HEK293 (cell line): ENCODE data around the gene UBQLN2.

Source experiments
- CTCF ChIA-PET: fragments of 350-600 bp; formaldehyde crosslinking; extraction: SDS; loops from one replicate; lab custom pipeline; 2021; ENCODE audit warnings: antibody characterized with exemption; lab: Yijun Ruan, JAX
- POLR2A ChIA-PET: fragments of 300-600 bp; formaldehyde crosslinking; extraction: SDS; loops from one replicate; lab custom pipeline; 2020; ENCODE audit warnings: antibody characterized with exemption, inconsistent platforms; lab: Yijun Ruan, JAX
- H3K27ac ChIP-seq: fragments of 200-500 bp; sonication (Bioruptor generic); 2 replicates; pipeline ENCODE4 v1.5.1; 2014; ENCODE audit warnings: low read depth, low read length, control low read depth, inconsistent platforms; ENCODE audit errors: extremely low read depth
- H3K36me3 ChIP-seq, 2 experiments: fragments of 200-500 bp in 1 of 2; sonication (Bioruptor generic) in 1 of 2; 1 replicate in 1 of 2; 2 replicates in 1 of 2; pipeline ENCODE4 v1.5.1; 2014 to 2017; ENCODE audit warnings: inconsistent platforms in 2 of 2, low read length in 2 of 2; ENCODE audit not compliant: control insufficient read depth in 2 of 2, insufficient read depth in 1 of 2
- H3K4me1 ChIP-seq: fragments of 200-500 bp; sonication (Bioruptor generic); 2 replicates; pipeline ENCODE4 v1.5.1; 2014; ENCODE audit warnings: mild to moderate bottlenecking, low read length, inconsistent platforms; ENCODE audit not compliant: control insufficient read depth, insufficient read depth
- H3K4me3 ChIP-seq: 2 replicates; pipeline ENCODE4 v1.5.1; 2011; ENCODE audit warnings: low read depth, mild to moderate bottlenecking, control low read depth, low read length, moderate library complexity
- H3K9me3 ChIP-seq: fragments of 200-500 bp; sonication (Bioruptor generic); 2 replicates; pipeline ENCODE4 v1.5.1; 2014; ENCODE audit warnings: low read depth, low read length, inconsistent platforms; ENCODE audit not compliant: control insufficient read depth, insufficient read depth
- MYNN ChIP-seq: fragments of 450-650 bp; formaldehyde crosslinking; IDR thresholded peaks from 2 replicates; pipeline ENCODE4 v1.5.1; 2016; ENCODE audit warnings: missing biosample characterization, missing genetic modification characterization, borderline replicate concordance
- OVOL3 ChIP-seq: fragments of 450-650 bp; formaldehyde crosslinking; IDR thresholded peaks from 2 replicates; pipeline ENCODE4 v1.5.1; 2016; ENCODE audit warnings: missing biosample characterization, missing genetic modification characterization
- RBAK ChIP-seq: fragments of 450-650 bp; formaldehyde crosslinking; IDR thresholded peaks from 2 replicates; pipeline ENCODE4 v1.5.1; 2016; ENCODE audit warnings: missing biosample characterization, missing genetic modification characterization
- ZBTB7A ChIP-seq: fragments of 450-650 bp; formaldehyde crosslinking; IDR thresholded peaks from 2 replicates; pipeline ENCODE4 v1.5.1; 2016; ENCODE audit warnings: low read depth, missing biosample characterization, missing genetic modification characterization
- ZEB2 ChIP-seq: fragments of 450-650 bp; formaldehyde crosslinking; IDR thresholded peaks from 2 replicates; pipeline ENCODE4 v1.5.1; 2016; ENCODE audit warnings: missing biosample characterization, missing genetic modification characterization
- ZNF133 ChIP-seq: fragments of 450-650 bp; formaldehyde crosslinking; IDR thresholded peaks from 2 replicates; pipeline ENCODE4 v1.5.1; 2016; ENCODE audit warnings: missing biosample characterization, missing genetic modification characterization
- ZNF138 ChIP-seq: fragments of 450-650 bp; formaldehyde crosslinking; IDR thresholded peaks from 2 replicates; pipeline ENCODE4 v1.5.1; 2016; ENCODE audit warnings: missing biosample characterization, missing genetic modification characterization, borderline replicate concordance
- ZNF169 ChIP-seq: fragments of 450-650 bp; formaldehyde crosslinking; IDR thresholded peaks from 2 replicates; pipeline ENCODE4 v1.5.1; 2016; ENCODE audit warnings: missing biosample characterization, missing genetic modification characterization
- ZNF202 ChIP-seq: fragments of 450-650 bp; formaldehyde crosslinking; IDR thresholded peaks from 2 replicates; pipeline ENCODE4 v1.5.1; 2016; ENCODE audit warnings: missing biosample characterization, missing genetic modification characterization, borderline replicate concordance
- ZNF221 ChIP-seq: fragments of 450-650 bp; formaldehyde crosslinking; IDR thresholded peaks from 2 replicates; pipeline ENCODE4 v1.5.1; 2017; ENCODE audit warnings: missing biosample characterization, missing genetic modification characterization, borderline replicate concordance
- ZNF302 ChIP-seq: fragments of 450-650 bp; formaldehyde crosslinking; IDR thresholded peaks from 2 replicates; pipeline ENCODE4 v1.5.1; 2016; ENCODE audit warnings: missing biosample characterization, missing genetic modification characterization, low read depth
- ZNF335 ChIP-seq: fragments of 450-650 bp; formaldehyde crosslinking; conservative IDR thresholded peaks from 2 replicates; pipeline ENCODE4 v1.5.1; 2016; ENCODE audit warnings: missing biosample characterization, missing genetic modification characterization
- ZNF350 ChIP-seq: fragments of 450-650 bp; formaldehyde crosslinking; IDR thresholded peaks from 2 replicates; pipeline ENCODE4 v1.5.0; 2017; ENCODE audit warnings: missing biosample characterization, mild to moderate bottlenecking, missing genetic modification characterization
- ZNF416 ChIP-seq: fragments of 450-650 bp; formaldehyde crosslinking; IDR thresholded peaks from 2 replicates; pipeline ENCODE4 v1.5.1; 2016; ENCODE audit warnings: missing biosample characterization, missing genetic modification characterization
- ZNF423 ChIP-seq: fragments of 450-650 bp; formaldehyde crosslinking; IDR thresholded peaks from 2 replicates; pipeline ENCODE4 v1.5.1; 2016; ENCODE audit warnings: missing biosample characterization, missing genetic modification characterization
- ZNF544 ChIP-seq: fragments of 450-650 bp; formaldehyde crosslinking; IDR thresholded peaks from 2 replicates; pipeline ENCODE4 v1.5.0; 2017; ENCODE audit warnings: missing biosample characterization, missing genetic modification characterization
- ZNF558 ChIP-seq: fragments of 450-650 bp; formaldehyde crosslinking; IDR thresholded peaks from 2 replicates; pipeline ENCODE4 v1.5.1; 2016; ENCODE audit warnings: missing biosample characterization, missing genetic modification characterization
- ZNF571 ChIP-seq: fragments of 450-650 bp; formaldehyde crosslinking; IDR thresholded peaks from 2 replicates; pipeline ENCODE4 v1.5.0; 2017; ENCODE audit warnings: missing biosample characterization, missing genetic modification characterization
- ZNF654 ChIP-seq: fragments of 450-650 bp; formaldehyde crosslinking; IDR thresholded peaks from 2 replicates; pipeline ENCODE4 v1.5.1; 2016; ENCODE audit warnings: low read depth, missing biosample characterization, missing genetic modification characterization
- ZNF768 ChIP-seq: fragments of 450-650 bp; formaldehyde crosslinking; IDR thresholded peaks from 2 replicates; pipeline ENCODE4 v1.5.1; 2018; ENCODE audit warnings: missing biosample characterization, mild to moderate bottlenecking, missing genetic modification characterization
- ZNF785 ChIP-seq: fragments of 450-650 bp; formaldehyde crosslinking; IDR thresholded peaks from 2 replicates; pipeline ENCODE4 v1.5.1; 2016; ENCODE audit warnings: missing biosample characterization, missing genetic modification characterization
- ZNF830 ChIP-seq: fragments of 450-650 bp; IDR thresholded peaks from 2 replicates; pipeline ENCODE4 v1.5.0; 2018; ENCODE audit warnings: missing biosample characterization, missing genetic modification characterization, low read depth, mild to moderate bottlenecking, moderate library complexity
- ZSCAN16 ChIP-seq: fragments of 450-650 bp; formaldehyde crosslinking; IDR thresholded peaks from 2 replicates; pipeline ENCODE4 v1.5.1; 2016; ENCODE audit warnings: missing biosample characterization, missing genetic modification characterization
- TF ChIP-seq, protein P1 (sequence below): fragments of 450-650 bp; formaldehyde crosslinking; conservative IDR thresholded peaks from 2 replicates; pipeline ENCODE4 v1.5.1; 2016; ENCODE audit warnings: low read depth, missing biosample characterization, missing genetic modification characterization
- TF ChIP-seq, protein P2 (sequence below): fragments of 450-650 bp; formaldehyde crosslinking; IDR thresholded peaks from 2 replicates; pipeline ENCODE4; 2016; ENCODE audit warnings: missing biosample characterization, missing genetic modification characterization
- TF ChIP-seq, protein P3 (sequence below): fragments of 450-650 bp; formaldehyde crosslinking; IDR thresholded peaks from 2 replicates; pipeline ENCODE4 v1.5.1; 2016; ENCODE audit warnings: missing biosample characterization, missing genetic modification characterization
- TF ChIP-seq, protein P4 (sequence below): fragments of 450-650 bp; formaldehyde crosslinking; IDR thresholded peaks from 2 replicates; pipeline ENCODE4 v1.5.1; 2016; ENCODE audit warnings: missing biosample characterization, missing genetic modification characterization

The UBQLN2 gene

DNA sequence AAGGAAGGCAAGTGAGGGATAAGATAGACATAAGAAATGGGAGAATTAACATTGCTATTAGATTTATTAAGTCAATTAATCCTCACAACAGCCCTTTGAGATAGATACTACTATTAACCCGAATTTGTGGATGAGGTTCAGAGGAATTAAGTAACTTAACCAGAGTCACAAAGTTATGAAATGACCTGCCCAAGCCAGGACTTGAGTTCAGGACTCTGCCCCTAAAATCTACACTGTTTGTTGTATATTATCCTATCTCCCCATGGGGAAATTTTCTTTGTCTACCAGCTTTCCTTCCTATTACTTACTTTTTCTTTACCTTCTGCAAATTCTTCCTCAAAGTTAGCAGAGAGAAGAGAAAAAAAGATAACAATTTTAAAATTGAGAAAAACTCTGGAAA is 33.4 kb upstream of the UBQLN2 start:
- ChIA-PET CTCF (no interaction called here), POLR2A (no interaction called here)

GRCh38 chrX:56550667-56551066 is 12.8 kb upstream of the UBQLN2 start:
- POLR2A ChIA-PET = no interaction called here
- TF ChIP-seq MYNN (no peak), ZNF302 (tag by site-specific recombination) (no peak), ZSCAN16 (tag by site-specific recombination) (no peak), ZNF416 (tag by site-specific recombination) (no peak), ZNF654 (no peak), ZBTB7A (no peak), OVOL3 (tag by site-specific recombination) (no peak), ZNF423 (tag by site-specific recombination) (no peak), RBAK (tag by site-specific recombination) (no peak), ZNF830 (tag by site-specific recombination) (no peak), ZNF138 (tag by site-specific recombination) (no peak), ZNF221 (no peak), ZNF169 (no peak), ZNF558 (tag by site-specific recombination) (no peak)
- TF ChIP-seq, protein P1, sequence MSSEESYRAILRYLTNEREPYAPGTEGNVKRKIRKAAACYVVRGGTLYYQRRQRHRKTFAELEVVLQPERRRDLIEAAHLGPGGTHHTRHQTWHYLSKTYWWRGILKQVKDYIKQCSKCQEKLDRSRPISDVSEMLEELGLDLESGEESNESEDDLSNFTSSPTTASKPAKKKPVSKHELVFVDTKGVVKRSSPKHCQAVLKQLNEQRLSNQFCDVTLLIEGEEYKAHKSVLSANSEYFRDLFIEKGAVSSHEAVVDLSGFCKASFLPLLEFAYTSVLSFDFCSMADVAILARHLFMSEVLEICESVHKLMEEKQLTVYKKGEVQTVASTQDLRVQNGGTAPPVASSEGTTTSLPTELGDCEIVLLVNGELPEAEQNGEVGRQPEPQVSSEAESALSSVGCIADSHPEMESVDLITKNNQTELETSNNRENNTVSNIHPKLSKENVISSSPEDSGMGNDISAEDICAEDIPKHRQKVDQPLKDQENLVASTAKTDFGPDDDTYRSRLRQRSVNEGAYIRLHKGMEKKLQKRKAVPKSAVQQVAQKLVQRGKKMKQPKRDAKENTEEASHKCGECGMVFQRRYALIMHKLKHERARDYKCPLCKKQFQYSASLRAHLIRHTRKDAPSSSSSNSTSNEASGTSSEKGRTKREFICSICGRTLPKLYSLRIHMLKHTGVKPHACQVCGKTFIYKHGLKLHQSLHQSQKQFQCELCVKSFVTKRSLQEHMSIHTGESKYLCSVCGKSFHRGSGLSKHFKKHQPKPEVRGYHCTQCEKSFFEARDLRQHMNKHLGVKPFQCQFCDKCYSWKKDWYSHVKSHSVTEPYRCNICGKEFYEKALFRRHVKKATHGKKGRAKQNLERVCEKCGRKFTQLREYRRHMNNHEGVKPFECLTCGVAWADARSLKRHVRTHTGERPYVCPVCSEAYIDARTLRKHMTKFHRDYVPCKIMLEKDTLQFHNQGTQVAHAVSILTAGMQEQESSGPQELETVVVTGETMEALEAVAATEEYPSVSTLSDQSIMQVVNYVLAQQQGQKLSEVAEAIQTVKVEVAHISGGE (tag by site-specific recombination) = no peak
- TF ChIP-seq, protein P2, sequence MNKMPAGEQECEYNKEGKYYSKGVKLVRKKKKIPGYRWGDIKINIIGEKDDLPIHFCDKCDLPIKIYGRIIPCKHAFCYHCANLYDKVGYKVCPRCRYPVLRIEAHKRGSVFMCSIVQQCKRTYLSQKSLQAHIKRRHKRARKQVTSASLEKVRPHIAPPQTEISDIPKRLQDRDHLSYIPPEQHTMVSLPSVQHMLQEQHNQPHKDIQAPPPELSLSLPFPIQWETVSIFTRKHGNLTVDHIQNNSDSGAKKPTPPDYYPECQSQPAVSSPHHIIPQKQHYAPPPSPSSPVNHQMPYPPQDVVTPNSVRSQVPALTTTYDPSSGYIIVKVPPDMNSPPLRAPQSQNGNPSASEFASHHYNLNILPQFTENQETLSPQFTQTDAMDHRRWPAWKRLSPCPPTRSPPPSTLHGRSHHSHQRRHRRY (tag by site-specific recombination) = no peak
- TF ChIP-seq, protein P3, sequence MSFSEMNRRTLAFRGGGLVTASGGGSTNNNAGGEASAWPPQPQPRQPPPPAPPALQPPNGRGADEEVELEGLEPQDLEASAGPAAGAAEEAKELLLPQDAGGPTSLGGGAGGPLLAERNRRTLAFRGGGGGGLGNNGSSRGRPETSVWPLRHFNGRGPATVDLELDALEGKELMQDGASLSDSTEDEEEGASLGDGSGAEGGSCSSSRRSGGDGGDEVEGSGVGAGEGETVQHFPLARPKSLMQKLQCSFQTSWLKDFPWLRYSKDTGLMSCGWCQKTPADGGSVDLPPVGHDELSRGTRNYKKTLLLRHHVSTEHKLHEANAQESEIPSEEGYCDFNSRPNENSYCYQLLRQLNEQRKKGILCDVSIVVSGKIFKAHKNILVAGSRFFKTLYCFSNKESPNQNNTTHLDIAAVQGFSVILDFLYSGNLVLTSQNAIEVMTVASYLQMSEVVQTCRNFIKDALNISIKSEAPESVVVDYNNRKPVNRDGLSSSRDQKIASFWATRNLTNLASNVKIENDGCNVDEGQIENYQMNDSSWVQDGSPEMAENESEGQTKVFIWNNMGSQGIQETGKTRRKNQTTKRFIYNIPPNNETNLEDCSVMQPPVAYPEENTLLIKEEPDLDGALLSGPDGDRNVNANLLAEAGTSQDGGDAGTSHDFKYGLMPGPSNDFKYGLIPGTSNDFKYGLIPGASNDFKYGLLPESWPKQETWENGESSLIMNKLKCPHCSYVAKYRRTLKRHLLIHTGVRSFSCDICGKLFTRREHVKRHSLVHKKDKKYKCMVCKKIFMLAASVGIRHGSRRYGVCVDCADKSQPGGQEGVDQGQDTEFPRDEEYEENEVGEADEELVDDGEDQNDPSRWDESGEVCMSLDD (tag by site-specific recombination) = no peak
- Histone ChIP-seq H3K4me1 (no peaks in the 10 kb centered on the region), H3K4me3 (no peak overlapping the region), H3K36me3 (no peaks in the 10 kb centered on the region), H3K27ac (no peak overlapping the region), H3K9me3 (no peaks in the 10 kb centered on the region)
- CTCF ChIA-PET = no interaction called here

More for the DNA sequence above, 33.4 kb upstream of the UBQLN2 start:
- H3K4me1 ChIP-seq = no peaks in the 10 kb centered on the region
- H3K36me3 ChIP-seq = no peaks in the 10 kb centered on the region
- no peak overlapping the region for H3K27ac ChIP-seq
- TF ChIP-seq ZNF768 = no peak
- TF ChIP-seq ZNF133 (tag by site-specific recombination) = no peak
- no peak for TF ChIP-seq ZNF350 (tag by site-specific recombination)
- no peak for TF ChIP-seq ZNF335 (tag by site-specific recombination)
- TF ChIP-seq ZNF221 = no peak
- TF ChIP-seq ZNF571 (tag by site-specific recombination) = no peak
- TF ChIP-seq ZNF302 (tag by site-specific recombination) = no peak
- no peak for TF ChIP-seq ZNF785 (tag by site-specific recombination)
- no peak for TF ChIP-seq ZNF202 (tag by site-specific recombination)
- TF ChIP-seq ZNF544 (tag by site-specific recombination) = no peak
- TF ChIP-seq, protein P4, sequence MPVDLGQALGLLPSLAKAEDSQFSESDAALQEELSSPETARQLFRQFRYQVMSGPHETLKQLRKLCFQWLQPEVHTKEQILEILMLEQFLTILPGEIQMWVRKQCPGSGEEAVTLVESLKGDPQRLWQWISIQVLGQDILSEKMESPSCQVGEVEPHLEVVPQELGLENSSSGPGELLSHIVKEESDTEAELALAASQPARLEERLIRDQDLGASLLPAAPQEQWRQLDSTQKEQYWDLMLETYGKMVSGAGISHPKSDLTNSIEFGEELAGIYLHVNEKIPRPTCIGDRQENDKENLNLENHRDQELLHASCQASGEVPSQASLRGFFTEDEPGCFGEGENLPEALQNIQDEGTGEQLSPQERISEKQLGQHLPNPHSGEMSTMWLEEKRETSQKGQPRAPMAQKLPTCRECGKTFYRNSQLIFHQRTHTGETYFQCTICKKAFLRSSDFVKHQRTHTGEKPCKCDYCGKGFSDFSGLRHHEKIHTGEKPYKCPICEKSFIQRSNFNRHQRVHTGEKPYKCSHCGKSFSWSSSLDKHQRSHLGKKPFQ (tag by site-specific recombination) = no peak
- no peak for TF ChIP-seq ZEB2 (tag by site-specific recombination)
- H3K9me3 ChIP-seq = no peaks in the 10 kb centered on the region
- no peak overlapping the region for H3K4me3 ChIP-seq
